Loucy (cell line): Measurements from ENCODE around the gene SLC38A1.
"Not testable (repeated sequence)": the region's sequence is repeated elsewhere in the genome, so short reads cannot be mapped to it uniquely, and the experiment has no call there.

Source experiments
- H2AFZ ChIP-seq: fragments of 200-600 bp; sonication (generic); 2 replicates; pipeline ENCODE4 v1.6.0; 2016; ENCODE audit warnings: antibody characterized with exemption, mild to moderate bottlenecking, low read length, moderate library complexity
- H3F3A ChIP-seq: fragments of 200-600 bp; 2 replicates; pipeline ENCODE4 v1.6.0; 2016; ENCODE audit warnings: antibody characterized with exemption, low read depth, mild to moderate bottlenecking
- H3K27me3 ChIP-seq: fragments of 200-600 bp; sonication (generic); 2 replicates; pipeline ENCODE4 v1.6.1; 2014; ENCODE audit warnings: low read length, mild to moderate bottlenecking; ENCODE audit not compliant: insufficient read depth, poor library complexity, severe bottlenecking
- H3K36me3 ChIP-seq: fragments of 200-600 bp; sonication (generic); 2 replicates; pipeline ENCODE4 v1.6.1; 2016; ENCODE audit warnings: low read length; ENCODE audit not compliant: insufficient read depth
- H3K4me1 ChIP-seq: fragments of 200-600 bp; sonication (generic); 2 replicates; pipeline ENCODE4 v1.5.1; 2014; ENCODE audit warnings: low read length, mild to moderate bottlenecking; ENCODE audit not compliant: insufficient read depth, poor library complexity, severe bottlenecking
- H3K4me2 ChIP-seq: fragments of 200-600 bp; sonication (generic); 2 replicates; pipeline ENCODE4 v1.6.0; 2014; ENCODE audit warnings: antibody characterized with exemption, low read length, low read depth, mild to moderate bottlenecking; ENCODE audit not compliant: poor library complexity, severe bottlenecking
- H3K4me3 ChIP-seq: fragments of 200-600 bp; sonication (generic); 2 replicates; pipeline ENCODE4 v1.5.1; 2014; ENCODE audit warnings: low read length, mild to moderate bottlenecking, mixed read lengths; ENCODE audit not compliant: poor library complexity, severe bottlenecking
- H3K79me2 ChIP-seq: fragments of 200-600 bp; sonication (generic); 2 replicates; pipeline ENCODE4 v1.6.1; 2014; ENCODE audit warnings: low read length; ENCODE audit not compliant: insufficient read depth
- H3K9ac ChIP-seq: fragments of 200-600 bp; sonication (generic); 2 replicates; pipeline ENCODE4 v1.6.0; 2014; ENCODE audit warnings: mild to moderate bottlenecking, low read depth, low read length, moderate library complexity; ENCODE audit not compliant: poor library complexity, severe bottlenecking
- H3K9me2 ChIP-seq: fragments of 200-600 bp; sonication (generic); replicated peaks from 2 replicates; pipeline ENCODE4 v1.6.1; 2016; ENCODE audit warnings: low read depth, low read length, mixed read lengths
- H3K9me3 ChIP-seq: fragments of 200-600 bp; sonication (generic); 2 replicates; pipeline ENCODE4 v1.6.1; 2014; ENCODE audit warnings: mild to moderate bottlenecking, antibody characterized with exemption, low read length, low read depth; ENCODE audit not compliant: insufficient read depth
- H4K20me1 ChIP-seq: fragments of 200-600 bp; sonication (generic); 2 replicates; pipeline ENCODE4 v1.6.0; 2014; ENCODE audit warnings: antibody characterized with exemption, low read length, mild to moderate bottlenecking; ENCODE audit not compliant: insufficient read depth, poor library complexity, severe bottlenecking
- CTCF ChIP-seq: fragments of 200-600 bp; sonication (generic); conservative IDR thresholded peaks from 2 replicates; pipeline ENCODE4 v1.5.1; 2014; ENCODE audit warnings: mild to moderate bottlenecking, antibody characterized with exemption, low read length
- EZH2phosphoT487 ChIP-seq: fragments of 200-600 bp; IDR thresholded peaks from 2 replicates; pipeline ENCODE4 v1.6.1; 2018; ENCODE audit warnings: antibody characterized with exemption, mild to moderate bottlenecking, moderate library complexity, borderline replicate concordance

SLC38A1 gene

GRCh38 chr12:46200551-46200950, 68.3 kb downstream of the SLC38A1 start:
- Histone ChIP-seq H3K4me2 (no peak overlapping the region), H3K9ac (no peak overlapping the region), H3K4me1 (no peaks in the 10 kb centered on the region), H2AFZ (no peak overlapping the region), H3F3A (no peaks in the 10 kb centered on the region), H3K36me3 (peaks cover 99% of the 10 kb centered on the region), H3K27me3 (no peaks in the 10 kb centered on the region), H3K9me2 (no peaks in the 10 kb centered on the region), H3K9me3 (no peaks in the 10 kb centered on the region), H3K4me3 (no peak overlapping the region), H3K79me2 (no peaks in the 10 kb centered on the region), H4K20me1 (no peaks in the 10 kb centered on the region)
- no peak for TF ChIP-seq EZH2phosphoT487
- TF ChIP-seq CTCF, result no peak

GRCh38 chr12:46198913-46199312, 69.9 kb downstream of the SLC38A1 start:
- Histone ChIP-seq H3F3A (no peaks in the 10 kb centered on the region), H3K36me3 (peaks cover 95% of the 10 kb centered on the region), H3K9me3 (no peaks in the 10 kb centered on the region), H3K4me1 (no peaks in the 10 kb centered on the region), H3K9me2 (no peaks in the 10 kb centered on the region), H4K20me1 (no peaks in the 10 kb centered on the region), H3K27me3 (no peaks in the 10 kb centered on the region), H3K4me3 (no peak overlapping the region), H3K4me2 (no peak overlapping the region), H3K9ac (no peak overlapping the region), H3K79me2 (no peaks in the 10 kb centered on the region), H2AFZ (no peak overlapping the region)
- TF ChIP-seq EZH2phosphoT487, result no peak
- TF ChIP-seq CTCF, result no peak

GRCh38 chr12:46197883-46198282, 71.0 kb downstream of the SLC38A1 start:
- H3K9ac ChIP-seq, result no peak overlapping the region
- no peaks in the 10 kb centered on the region for H3K79me2 ChIP-seq
- H3F3A ChIP-seq, result no peaks in the 10 kb centered on the region
- no peaks in the 10 kb centered on the region for H3K4me1 ChIP-seq
- H4K20me1 ChIP-seq, result no peaks in the 10 kb centered on the region
- no peak for TF ChIP-seq EZH2phosphoT487
- no peak for TF ChIP-seq CTCF
- peaks cover 88% of the 10 kb centered on the region for H3K36me3 ChIP-seq
- no peak overlapping the region for H2AFZ ChIP-seq
- H3K9me2 ChIP-seq, result no peaks in the 10 kb centered on the region
- H3K9me3 ChIP-seq, result no peaks in the 10 kb centered on the region
- no peak overlapping the region for H3K4me3 ChIP-seq
- no peaks in the 10 kb centered on the region for H3K27me3 ChIP-seq
- no peak overlapping the region for H3K4me2 ChIP-seq

GRCh38 chr12:46190533-46190932, 78.3 kb downstream of the SLC38A1 start:
- H4K20me1 ChIP-seq, H3F3A ChIP-seq, H2AFZ ChIP-seq, H3K79me2 ChIP-seq, H3K9me2 ChIP-seq, H3K9me3 ChIP-seq, H3K9ac ChIP-seq, H3K4me1 ChIP-seq, H3K4me2 ChIP-seq, H3K4me3 ChIP-seq, H3K27me3 ChIP-seq: not testable (repeated sequence)
- peaks cover 20% of the 10 kb centered on the region; the same call in 1 of the 2 replicates for H3K36me3 ChIP-seq
